GM18502 (cell line): ENCODE measurements around the gene ZNRF1.
"Not testable (repeated sequence)": the region's sequence is repeated elsewhere in the genome, so short reads cannot be mapped to it uniquely, and the experiment has no call there.

Experiments
- ATAC-seq: cut with Tn5 transposase; IDR thresholded peaks from one replicate; pipeline ENCODE4 v1.9.1; 2021; ENCODE audit warnings: mild to moderate bottlenecking; ENCODE audit not compliant: unreplicated experiment, poor library complexity

Gene ZNRF1

DNA sequence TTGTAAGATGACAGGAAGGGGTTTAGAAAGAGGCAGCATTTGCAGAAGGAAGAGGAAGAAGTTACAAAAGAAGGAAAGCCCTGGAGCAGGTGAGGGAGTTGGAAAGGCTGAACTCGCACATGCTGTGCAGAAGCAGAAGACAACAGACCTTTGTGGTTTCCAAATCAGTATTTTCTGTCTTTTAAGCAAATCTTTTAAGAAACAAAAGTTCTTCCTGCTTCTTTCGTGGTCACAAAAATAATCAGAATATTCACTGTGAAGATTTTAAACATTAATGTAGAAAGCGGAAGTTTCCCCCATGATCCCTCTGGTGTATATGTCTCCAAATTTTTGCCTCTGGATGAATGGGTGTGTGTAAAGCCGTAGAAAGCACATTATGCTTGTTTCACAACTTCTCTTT lies 25.8 kb downstream of the ZNRF1 start:
- ATAC-seq: no peak

DNA sequence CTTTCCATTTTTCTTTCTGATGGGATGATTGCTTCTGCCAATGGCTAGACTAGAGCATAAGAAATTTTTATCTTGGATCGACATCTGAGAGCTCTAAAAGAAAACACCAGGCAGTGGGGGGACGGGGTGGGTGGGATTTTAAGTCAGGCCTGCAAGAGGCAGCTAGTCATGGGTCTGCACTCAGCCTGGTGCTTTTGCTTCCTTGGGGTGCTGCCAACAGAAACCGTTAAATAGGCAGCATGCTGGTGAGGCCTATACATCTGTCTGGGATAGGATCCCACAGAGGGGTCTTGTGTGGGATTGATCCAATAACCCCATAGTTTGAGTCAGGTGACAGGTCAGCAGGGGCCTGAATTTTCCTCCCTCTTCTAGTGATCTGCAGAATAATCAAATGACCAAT lies 26.9 kb downstream of the ZNRF1 start:
- ATAC-seq: no peak

GRCh38 chr16:75026239-75026891 lies 27.5 kb downstream of the ZNRF1 start:
- not testable (repeated sequence) for ATAC-seq

- ATAC-seq: no peak
Measured at GRCh38 chr16:75026892-75027391, 28.1 kb downstream of the ZNRF1 start.

- no peak for ATAC-seq
Measured at GRCh38 chr16:75027520-75028300, 28.9 kb downstream of the ZNRF1 start.

GRCh38 chr16:75028544-75029135 lies 29.8 kb downstream of the ZNRF1 start:
- ATAC-seq: no peak

DNA sequence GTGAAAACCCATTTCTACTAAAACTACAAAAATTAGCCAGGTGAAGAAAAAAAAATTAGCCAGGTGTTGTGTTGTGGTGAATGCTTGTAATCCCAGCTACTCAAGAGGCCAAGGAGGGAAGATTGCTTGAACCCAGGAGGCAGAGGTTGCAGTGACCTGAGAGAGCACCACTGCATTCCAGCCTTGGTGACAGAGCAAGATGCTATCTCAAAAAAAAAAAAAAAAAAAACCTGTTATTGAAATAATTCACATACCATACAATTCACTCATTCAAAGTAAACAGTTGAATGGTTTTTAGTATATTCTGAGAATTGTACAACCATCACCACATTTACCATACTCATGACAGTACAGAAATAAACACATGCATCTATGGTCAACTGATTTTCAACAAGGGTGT lies 31.0 kb downstream of the ZNRF1 start:
- ATAC-seq: no peak

- no peak for ATAC-seq
Measured at GRCh38 chr16:75032655-75033054, 33.8 kb downstream of the ZNRF1 start.

GRCh38 chr16:75035410-75035968 lies 36.7 kb downstream of the ZNRF1 start:
- ATAC-seq: no peak

- no peak for ATAC-seq
Measured at GRCh38 chr16:75038036-75038858, 39.4 kb downstream of the ZNRF1 start.

- ATAC-seq: no peak
Measured at GRCh38 chr16:75039941-75040340, 41.1 kb downstream of the ZNRF1 start.

GRCh38 chr16:75042426-75043174 lies 43.8 kb downstream of the ZNRF1 start:
- peak; percentile 37 for ATAC-seq

- ATAC-seq: peak; percentile 68
Measured at GRCh38 chr16:75043175-75043895, 44.5 kb downstream of the ZNRF1 start.

- ATAC-seq: peak; percentile 43
Measured at GRCh38 chr16:75044800-75045361, 46.1 kb downstream of the ZNRF1 start.

- ATAC-seq: no peak
Measured at GRCh38 chr16:75045424-75045823, 46.6 kb downstream of the ZNRF1 start.

- no peak for ATAC-seq
Measured at GRCh38 chr16:75048054-75048453, 49.2 kb downstream of the ZNRF1 start.

DNA sequence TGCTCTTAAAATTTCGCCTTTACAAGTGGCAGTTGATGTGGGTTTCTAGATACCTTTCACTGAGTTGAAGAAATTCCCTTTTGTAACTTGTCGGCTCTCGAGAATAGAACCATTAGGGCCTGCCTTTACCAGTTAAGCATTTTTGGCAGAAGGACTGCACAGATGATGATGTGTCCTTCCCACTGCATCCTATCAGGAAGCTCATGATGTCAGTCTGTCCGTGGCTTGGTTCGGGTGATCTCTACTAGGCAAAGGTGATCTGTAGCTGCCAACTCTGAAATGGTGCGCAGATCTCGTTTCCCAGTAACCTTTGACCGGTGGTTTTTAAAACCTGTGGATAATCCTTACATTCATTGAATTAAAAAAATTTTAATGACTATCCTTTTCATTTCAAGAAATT lies 49.7 kb downstream of the ZNRF1 start:
- no peak for ATAC-seq

- no peak for ATAC-seq
Measured at GRCh38 chr16:75052481-75053202, 53.8 kb downstream of the ZNRF1 start.
